PC-3 (cell line): ENCODE measurements around the gene SLC34A3.

Experiments
- EZH2 ChIP-seq: fragments of 300-600 bp; sonication (generic); IDR thresholded peaks from one replicate; pipeline ENCODE4 v1.6.1; 2017; ENCODE audit warnings: antibody characterized with exemption, mild to moderate bottlenecking, low read length; ENCODE audit not compliant: unreplicated experiment
- TF ChIP-seq, protein P1 (sequence below): fragments of 300-600 bp; sonication (generic); conservative IDR thresholded peaks from 2 replicates; pipeline ENCODE4 v1.5.1; 2017; ENCODE audit warnings: antibody characterized with exemption, low read depth, mild to moderate bottlenecking, low read length

DNA sequence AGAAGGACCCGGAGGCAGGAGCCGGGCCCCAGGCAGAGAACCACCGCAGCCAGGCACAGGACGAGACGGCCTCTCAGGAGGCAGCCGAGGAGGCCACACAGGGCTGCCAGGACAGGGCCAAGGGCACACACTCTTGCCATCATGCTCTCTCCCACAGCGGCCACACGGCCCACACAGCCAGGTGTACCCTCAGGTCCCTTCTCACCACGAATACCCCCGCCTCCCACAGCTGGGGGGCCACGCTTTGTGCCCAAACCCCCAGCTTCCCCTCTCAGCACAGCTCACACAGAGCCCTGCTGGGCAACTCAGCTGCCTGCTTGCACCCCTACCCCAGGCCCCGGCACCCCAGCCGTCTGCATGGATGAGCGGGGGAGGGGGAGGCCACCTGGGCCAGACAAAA lies 36.9 kb upstream of the SLC34A3 start:
- TF ChIP-seq, protein P1, sequence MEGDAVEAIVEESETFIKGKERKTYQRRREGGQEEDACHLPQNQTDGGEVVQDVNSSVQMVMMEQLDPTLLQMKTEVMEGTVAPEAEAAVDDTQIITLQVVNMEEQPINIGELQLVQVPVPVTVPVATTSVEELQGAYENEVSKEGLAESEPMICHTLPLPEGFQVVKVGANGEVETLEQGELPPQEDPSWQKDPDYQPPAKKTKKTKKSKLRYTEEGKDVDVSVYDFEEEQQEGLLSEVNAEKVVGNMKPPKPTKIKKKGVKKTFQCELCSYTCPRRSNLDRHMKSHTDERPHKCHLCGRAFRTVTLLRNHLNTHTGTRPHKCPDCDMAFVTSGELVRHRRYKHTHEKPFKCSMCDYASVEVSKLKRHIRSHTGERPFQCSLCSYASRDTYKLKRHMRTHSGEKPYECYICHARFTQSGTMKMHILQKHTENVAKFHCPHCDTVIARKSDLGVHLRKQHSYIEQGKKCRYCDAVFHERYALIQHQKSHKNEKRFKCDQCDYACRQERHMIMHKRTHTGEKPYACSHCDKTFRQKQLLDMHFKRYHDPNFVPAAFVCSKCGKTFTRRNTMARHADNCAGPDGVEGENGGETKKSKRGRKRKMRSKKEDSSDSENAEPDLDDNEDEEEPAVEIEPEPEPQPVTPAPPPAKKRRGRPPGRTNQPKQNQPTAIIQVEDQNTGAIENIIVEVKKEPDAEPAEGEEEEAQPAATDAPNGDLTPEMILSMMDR: no peak
- no peak for TF ChIP-seq EZH2
